ENCODE data around the gene ACBD4.

GRCh38 chr17:45132572-45133463 lies 2.7 kb upstream of the ACBD4 start:
- peak; percentile 85 to 92 (median 90) for TF ChIP-seq CTCF (IDR thresholded peaks at IDR 0.05)
- TF ChIP-seq POLR2A (IDR thresholded peaks at IDR 0.05) = peak; percentile 44 to 55
- peak; percentile 92 to 96 (median 94) for TF ChIP-seq POLR2AphosphoS5 (IDR thresholded peaks at IDR 0.05)
- no peak for TF ChIP-seq EP300 (IDR thresholded peaks at IDR 0.05)
